Mesothelial cell of epicardium (in vitro differentiated cells): ENCODE data around the gene DPF3. TPM values are rescaled to one million over a fixed set of nuclear protein-coding genes. Genes with fewer than 3 reads are reported as not detected.

ENCODE experiments used
- DNase-seq, 2 experiments: peaks; one replicate each; pipeline ENCODE4 v3.0.0; 2021; ENCODE audit warnings: low spot score in 2 of 2; ENCODE audit not compliant: unreplicated experiment in 2 of 2
- H3K27ac Mint-ChIP-seq: 2 replicates; pipeline ENCODE4 v1.8.0; 2021; ENCODE audit warnings: mixed read lengths
- H3K27me3 Mint-ChIP-seq: 2 replicates; pipeline ENCODE4 v1.8.0; 2021; ENCODE audit warnings: low read depth, mixed read lengths
- H3K36me3 Mint-ChIP-seq: 2 replicates; pipeline ENCODE4 v1.8.0; 2021; ENCODE audit warnings: mixed read lengths
- H3K4me1 Mint-ChIP-seq: 2 replicates; pipeline ENCODE4 v1.8.0; 2021; ENCODE audit warnings: mixed read lengths
- H3K4me3 Mint-ChIP-seq: 2 replicates; pipeline ENCODE4 v1.8.0; 2021; ENCODE audit warnings: mild to moderate bottlenecking, moderate library complexity, mixed read lengths
- H3K9me3 Mint-ChIP-seq: 2 replicates; pipeline ENCODE4 v1.8.0; 2021; ENCODE audit warnings: mixed read lengths
- CTCF ChIP-seq: fragments of 200-600 bp; sonication (generic); IDR thresholded peaks from one replicate; pipeline ENCODE4 v1.5.0; 2021; ENCODE audit warnings: antibody characterized with exemption; ENCODE audit not compliant: unreplicated experiment
- total RNA-seq: library from RNA; stranded (reverse); gene quantifications from 3 replicates; pipeline ENCODE4 v1.2.1, GENCODE V29; 2021

The DPF3 gene
- total RNA-seq, 1 donor from 2014 or later: 1.3 TPM

- Mint-ChIP-seq H3K4me3 (no peak overlapping the region), H3K36me3 (no peaks in the 10 kb centered on the region), H3K27me3 (peaks cover 5% of the 10 kb centered on the region), H3K27ac (no peak overlapping the region), H3K4me1 (peaks cover 55% of the 10 kb centered on the region), H3K9me3 (no peaks in the 10 kb centered on the region)
- DNase-seq: no peak
- TF ChIP-seq CTCF: no peak
Observed at GRCh38 chr14:72614365-72614764, 279.5 kb downstream of the DPF3 start.

- Mint-ChIP-seq H3K4me1 (peaks cover 53% of the 10 kb centered on the region), H3K4me3 (no peak overlapping the region), H3K27ac (no peak overlapping the region), H3K27me3 (peaks cover 6% of the 10 kb centered on the region), H3K36me3 (no peaks in the 10 kb centered on the region), H3K9me3 (no peaks in the 10 kb centered on the region)
- no peak for TF ChIP-seq CTCF
- peak in 1 of 2 experiments; percentile 35 for DNase-seq
Observed at GRCh38 chr14:72613975-72614319, 280.0 kb downstream of the DPF3 start.

- no peak overlapping the region for H3K4me3 Mint-ChIP-seq
- TF ChIP-seq CTCF: no peak
- peaks cover 6% of the 10 kb centered on the region for H3K27me3 Mint-ChIP-seq
- H3K4me1 Mint-ChIP-seq: peaks cover 49% of the 10 kb centered on the region
- peak in 1 of 2 experiments; percentile 35 for DNase-seq
- H3K36me3 Mint-ChIP-seq: no peaks in the 10 kb centered on the region
- no peak overlapping the region for H3K27ac Mint-ChIP-seq
- no peaks in the 10 kb centered on the region for H3K9me3 Mint-ChIP-seq
Observed at GRCh38 chr14:72613231-72613974, 280.5 kb downstream of the DPF3 start.

- peak in 1 of 2 experiments; percentile 27 for DNase-seq
- no peak for TF ChIP-seq CTCF
- H3K27ac Mint-ChIP-seq: no peak overlapping the region
- peaks cover 6% of the 10 kb centered on the region for H3K27me3 Mint-ChIP-seq
- no peaks in the 10 kb centered on the region for H3K9me3 Mint-ChIP-seq
- H3K36me3 Mint-ChIP-seq: no peaks in the 10 kb centered on the region
- no peak overlapping the region for H3K4me3 Mint-ChIP-seq
- peaks cover 38% of the 10 kb centered on the region for H3K4me1 Mint-ChIP-seq
Observed at GRCh38 chr14:72612041-72612440, 281.9 kb downstream of the DPF3 start.

- Mint-ChIP-seq H3K9me3 (no peaks in the 10 kb centered on the region), H3K27ac (no peak overlapping the region), H3K27me3 (peaks cover 6% of the 10 kb centered on the region), H3K4me1 (peaks cover 32% of the 10 kb centered on the region), H3K4me3 (no peak overlapping the region), H3K36me3 (no peaks in the 10 kb centered on the region)
- no peak for TF ChIP-seq CTCF
- DNase-seq: no peak
Observed at GRCh38 chr14:72611506-72611905, 282.4 kb downstream of the DPF3 start.
